GM12878 (cell line): Measurements from ENCODE around the gene PSTPIP2. TPM values are rescaled to one million over a fixed set of nuclear protein-coding genes. Genes with fewer than 3 reads are reported as not detected.

Experiments
- ATAC-seq: fragments of 200-7000 bp; cut with Tn5 transposase; 3 replicates; pipeline ENCODE4 v1.9.1; 2020; ENCODE audit warnings: mild to moderate bottlenecking, moderate library complexity
- BruUV-seq: library from RNA; stranded (reverse); fragments of 400-500 nt; replicated peaks from 2 replicates; lab custom pipeline; 2021; lab: Mats Ljungman, UMichigan
- CTCF ChIA-PET: fragments of 300-600 bp; sonication (Branson Sonifier 250); formaldehyde crosslinking; extraction: SDS; loops from one replicate; lab custom pipeline; 2021; ENCODE audit warnings: inconsistent platforms; lab: Yijun Ruan, JAX
- POLR2A ChIA-PET: fragments of 350-600 bp; formaldehyde crosslinking; extraction: SDS; loops from one replicate; lab custom pipeline; 2021; ENCODE audit warnings: inconsistent platforms; lab: Charles Lee
- RAD21 ChIA-PET: fragments of 300-600 bp; sonication (Branson Sonifier 250); formaldehyde crosslinking; loops from one replicate; lab custom pipeline; 2023; ENCODE audit warnings: antibody characterized with exemption; ENCODE audit not compliant: unreplicated experiment; lab: Charles Lee
- SMC1A ChIA-PET: fragments of 300-600 bp; sonication (Branson Sonifier 250); formaldehyde crosslinking; loops from one replicate; lab custom pipeline; 2023; ENCODE audit not compliant: unreplicated experiment, uncharacterized antibody; lab: Charles Lee
- DNase-seq: peaks from one replicate; pipeline ENCODE4 v3.0.0-alpha.2; 2011; ENCODE audit warnings: low read depth, low spot score
- FAIRE-seq: peaks from 3 replicates; lab custom pipeline; 2011; peaks lifted over from hg19 to GRCh38; lab: Jason Lieb, UNC
- H2AFZ ChIP-seq: 2 replicates; pipeline ENCODE4 v1.6.0; 2011; ENCODE audit warnings: low read depth, low read length, control low read depth; ENCODE audit not compliant: control insufficient read depth
- H3K27ac ChIP-seq: 2 replicates; pipeline ENCODE4 v1.5.1; 2011; ENCODE audit warnings: control low read depth; ENCODE audit not compliant: control insufficient read depth, insufficient read depth
- H3K27me3 ChIP-seq, 2 experiments: replicated peaks in 1 of 2; 2 replicates each; pipeline versions ENCODE4 v1.6.0 to v1.6.1; 2011; ENCODE audit warnings: low read length in 1 of 2; ENCODE audit not compliant: control insufficient read depth in 2 of 2, insufficient read depth in 2 of 2
- H3K36me3 ChIP-seq, 2 experiments: 2 replicates each; pipeline ENCODE4 v1.5.1; 2011; ENCODE audit warnings: low read length in 1 of 2; ENCODE audit not compliant: control insufficient read depth in 2 of 2, insufficient read depth in 2 of 2
- H3K4me1 ChIP-seq: 2 replicates; pipeline ENCODE4 v1.6.1; 2011; ENCODE audit warnings: mild to moderate bottlenecking, low read length, moderate library complexity, mixed read lengths; ENCODE audit not compliant: control insufficient read depth, insufficient read depth
- H3K4me2 ChIP-seq: 2 replicates; pipeline ENCODE4 v1.6.0; 2011; ENCODE audit warnings: control low read depth; ENCODE audit not compliant: control insufficient read depth, insufficient read depth
- H3K4me3 ChIP-seq: fragments of 200-600 bp; sonication (generic); 2 replicates; pipeline ENCODE4 v1.5.1; 2016
- H3K79me2 ChIP-seq: 2 replicates; pipeline ENCODE4 v1.6.0; 2011; ENCODE audit warnings: low read length; ENCODE audit not compliant: control insufficient read depth, insufficient read depth
- H3K9ac ChIP-seq: 2 replicates; pipeline ENCODE4 v1.8.0; 2011; ENCODE audit warnings: low read length, control low read depth, mixed read lengths; ENCODE audit not compliant: control insufficient read depth, insufficient read depth
- H3K9me3 ChIP-seq: replicated peaks from 3 replicates; pipeline ENCODE4 v1.5.1; 2011; ENCODE audit warnings: mild to moderate bottlenecking, low read length; ENCODE audit not compliant: control insufficient read depth, insufficient read depth
- H4K20me1 ChIP-seq: 2 replicates; pipeline ENCODE4 v1.6.0; 2011; ENCODE audit not compliant: control insufficient read depth, insufficient read depth
- JUNB ChIP-seq: IDR thresholded peaks from 2 replicates; pipeline ENCODE4 v1.6.1; 2016; ENCODE audit warnings: antibody characterized with exemption, mild to moderate bottlenecking
- JUND ChIP-seq: IDR thresholded peaks from 2 replicates; pipeline ENCODE4 v1.6.1; 2012; ENCODE audit warnings: low read depth, mild to moderate bottlenecking, low read length, improper control_type of control experiment, moderate library complexity
- RB1 ChIP-seq: fragments of 450-650 bp; formaldehyde crosslinking; IDR thresholded peaks from 2 replicates; pipeline ENCODE4 v1.6.1; 2017; ENCODE audit warnings: mild to moderate bottlenecking, borderline replicate concordance
- RUNX3 ChIP-seq: IDR thresholded peaks from 2 replicates; pipeline ENCODE4 v1.6.1; 2012; ENCODE audit warnings: low read length, inconsistent platforms
- SPI1 ChIP-seq: IDR thresholded peaks from 2 replicates; pipeline ENCODE4 v1.6.1; 2011; ENCODE audit warnings: low read depth, mild to moderate bottlenecking, low read length, moderate library complexity, borderline replicate concordance; ENCODE audit not compliant: insufficient read depth
- TBL1XR1 ChIP-seq: IDR thresholded peaks from 2 replicates; pipeline ENCODE4 v1.6.1; 2012; ENCODE audit warnings: low read depth, low read length, improper control_type of control experiment
- WGBS: methylation state at CpG from one replicate; pipeline ENCODE4 v1.1.6; 2016; ENCODE audit warnings: low lambda C conversion rate; ENCODE audit not compliant: insufficient replicate concordance, insufficient coverage; ENCODE audit errors: missing lambda C conversion rate; 5-methylcytosine and 5-hydroxymethylcytosine counted together
- in situ Hi-C: fragments of 300-500 bp; cut with MboI; formaldehyde crosslinking; loops from 9 replicates; pipeline ENCODE4 v1.14.3; 2018; ENCODE audit warnings: mixed read lengths
- intact Hi-C: fragments of 100-400 bp; cut with micrococcal nuclease; formaldehyde crosslinking; loops from one replicate; pipeline ENCODE4 v1.14.2; 2022; ENCODE audit not compliant: unreplicated experiment
- polyA plus RNA-seq, 11 experiments: library from polyadenylated mRNA; depleted of rRNA in 4 of 11; unstranded in 6 of 11; stranded (reverse) in 5 of 11; fragments of >200 nt; fragmentation: Nextera tagmentation in 4 of 11; fragmentation: Illumina TruSeq in 1 of 11; extraction: Ambion mirVana in 4 of 11; extraction: Trizol in 1 of 11; gene quantifications; 1 replicate in 1 of 11; 2 replicates in 10 of 11; pipeline versions ENCODE4 v1.2.1 to v1.2.3, GENCODE V29; 2011 to 2016; ENCODE audit warnings: inconsistent platforms in 2 of 11, missing spikeins in 2 of 11, low read depth in 1 of 11
- total RNA-seq, 4 experiments: library from RNA; depleted of rRNA in 3 of 4; stranded (reverse); fragments of >200 nt in 3 of 4; fragmentation: Illumina TruSeq in 1 of 4; extraction: Trizol in 1 of 4; gene quantifications; 2 replicates each; pipeline versions ENCODE4 v1.2.1 to v1.2.3, GENCODE V29; 2013 to 2021
- TF ChIP-seq, protein P1 (sequence below): fragments of 450-650 bp; formaldehyde crosslinking; IDR thresholded peaks from 2 replicates; pipeline ENCODE4 v1.5.0; 2022; ENCODE audit warnings: mild to moderate bottlenecking, missing genetic modification characterization
- TF ChIP-seq, protein P2 (sequence below): fragments of 150-350 bp; IDR thresholded peaks from 2 replicates; pipeline ENCODE4 v1.6.1; 2016; ENCODE audit warnings: low read depth, low read length
- TF ChIP-seq, protein P3 (sequence below): IDR thresholded peaks from 2 replicates; pipeline ENCODE4 v1.6.1; 2012; ENCODE audit warnings: low read length, inconsistent platforms
- TF ChIP-seq, protein P4 (sequence below): fragments of 150-350 bp; IDR thresholded peaks from 2 replicates; pipeline ENCODE4 v1.6.1; 2014; ENCODE audit warnings: mild to moderate bottlenecking, low read depth, low read length

The PSTPIP2 gene
- total and polyA plus RNA-seq, 10 of the 15 experiments (the other 5 are each of a cell fraction or from before 2014, with no cell fraction given), result 0.69 to 38.4 (median 24.7) TPM

DNA sequence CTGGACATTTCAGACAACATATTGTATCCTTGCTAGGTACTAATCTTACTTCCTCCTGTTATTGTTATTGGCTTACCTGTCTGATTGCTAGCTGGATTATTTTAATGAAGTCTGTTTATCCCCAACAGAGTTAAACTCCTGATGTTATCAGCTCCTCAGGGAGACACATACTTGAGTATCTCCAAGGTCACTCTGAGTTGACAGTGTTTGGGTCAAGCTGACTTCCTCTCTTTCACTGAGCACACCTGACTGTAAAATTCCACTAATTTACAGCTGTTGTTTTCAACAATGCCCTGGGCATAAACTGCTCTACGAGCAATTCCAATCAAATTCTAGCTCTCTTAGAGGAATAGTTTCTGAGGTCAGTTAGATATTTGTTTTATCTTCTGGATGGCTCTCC, 41.7 kb upstream of the PSTPIP2 start:
- DNase-seq, result no peak
- no peaks in the 10 kb centered on the region; the same call in 2 of the 3 replicates for H3K9me3 ChIP-seq
- ChIA-PET SMC1A (interaction anchor here (0.6 to 0.9 kb wide), 2 partner anchors 11 to 16 kb away, joined by 3 to 4 read pairs; no protein-coding TSS in a partner anchor), CTCF (interaction anchor here (0.5 to 1.6 kb wide), 3 partner anchors 20 to 59 kb away, joined by 3 to 5 read pairs (median 4); a partner anchor contains a TSS), POLR2A (no interaction called here), RAD21 (no interaction called here)
- no peak overlapping the region for H3K4me3 ChIP-seq
- H3K79me2 ChIP-seq, result no peaks in the 10 kb centered on the region
- ATAC-seq, result no peak
- no peak for FAIRE-seq
- no peaks in the 10 kb centered on the region for H4K20me1 ChIP-seq
- H3K27me3 ChIP-seq, result no peaks in the 10 kb centered on the region
- peaks cover 0 to 9% of the 10 kb centered on the region in 2 experiments; a peak in 1 of 4 replicates for H3K36me3 ChIP-seq
- in situ Hi-C loops, result no loop called here
- H3K4me2 ChIP-seq, result no peak overlapping the region
- H3K9ac ChIP-seq, result no peak overlapping the region
- no peak overlapping the region for H2AFZ ChIP-seq
- BruUV-seq, result no TSS peak
- intact Hi-C loops, result no loop called here
- WGBS, result 100% methylated on average over 1 of the region's 1 CpG
- no peak overlapping the region for H3K27ac ChIP-seq
- H3K4me1 ChIP-seq, result no peaks in the 10 kb centered on the region
- no peak for TF ChIP-seq TBL1XR1
- TF ChIP-seq, protein P1, sequence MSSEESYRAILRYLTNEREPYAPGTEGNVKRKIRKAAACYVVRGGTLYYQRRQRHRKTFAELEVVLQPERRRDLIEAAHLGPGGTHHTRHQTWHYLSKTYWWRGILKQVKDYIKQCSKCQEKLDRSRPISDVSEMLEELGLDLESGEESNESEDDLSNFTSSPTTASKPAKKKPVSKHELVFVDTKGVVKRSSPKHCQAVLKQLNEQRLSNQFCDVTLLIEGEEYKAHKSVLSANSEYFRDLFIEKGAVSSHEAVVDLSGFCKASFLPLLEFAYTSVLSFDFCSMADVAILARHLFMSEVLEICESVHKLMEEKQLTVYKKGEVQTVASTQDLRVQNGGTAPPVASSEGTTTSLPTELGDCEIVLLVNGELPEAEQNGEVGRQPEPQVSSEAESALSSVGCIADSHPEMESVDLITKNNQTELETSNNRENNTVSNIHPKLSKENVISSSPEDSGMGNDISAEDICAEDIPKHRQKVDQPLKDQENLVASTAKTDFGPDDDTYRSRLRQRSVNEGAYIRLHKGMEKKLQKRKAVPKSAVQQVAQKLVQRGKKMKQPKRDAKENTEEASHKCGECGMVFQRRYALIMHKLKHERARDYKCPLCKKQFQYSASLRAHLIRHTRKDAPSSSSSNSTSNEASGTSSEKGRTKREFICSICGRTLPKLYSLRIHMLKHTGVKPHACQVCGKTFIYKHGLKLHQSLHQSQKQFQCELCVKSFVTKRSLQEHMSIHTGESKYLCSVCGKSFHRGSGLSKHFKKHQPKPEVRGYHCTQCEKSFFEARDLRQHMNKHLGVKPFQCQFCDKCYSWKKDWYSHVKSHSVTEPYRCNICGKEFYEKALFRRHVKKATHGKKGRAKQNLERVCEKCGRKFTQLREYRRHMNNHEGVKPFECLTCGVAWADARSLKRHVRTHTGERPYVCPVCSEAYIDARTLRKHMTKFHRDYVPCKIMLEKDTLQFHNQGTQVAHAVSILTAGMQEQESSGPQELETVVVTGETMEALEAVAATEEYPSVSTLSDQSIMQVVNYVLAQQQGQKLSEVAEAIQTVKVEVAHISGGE (CRISPR knock-in tag), result no peak
- TF ChIP-seq, protein P2, sequence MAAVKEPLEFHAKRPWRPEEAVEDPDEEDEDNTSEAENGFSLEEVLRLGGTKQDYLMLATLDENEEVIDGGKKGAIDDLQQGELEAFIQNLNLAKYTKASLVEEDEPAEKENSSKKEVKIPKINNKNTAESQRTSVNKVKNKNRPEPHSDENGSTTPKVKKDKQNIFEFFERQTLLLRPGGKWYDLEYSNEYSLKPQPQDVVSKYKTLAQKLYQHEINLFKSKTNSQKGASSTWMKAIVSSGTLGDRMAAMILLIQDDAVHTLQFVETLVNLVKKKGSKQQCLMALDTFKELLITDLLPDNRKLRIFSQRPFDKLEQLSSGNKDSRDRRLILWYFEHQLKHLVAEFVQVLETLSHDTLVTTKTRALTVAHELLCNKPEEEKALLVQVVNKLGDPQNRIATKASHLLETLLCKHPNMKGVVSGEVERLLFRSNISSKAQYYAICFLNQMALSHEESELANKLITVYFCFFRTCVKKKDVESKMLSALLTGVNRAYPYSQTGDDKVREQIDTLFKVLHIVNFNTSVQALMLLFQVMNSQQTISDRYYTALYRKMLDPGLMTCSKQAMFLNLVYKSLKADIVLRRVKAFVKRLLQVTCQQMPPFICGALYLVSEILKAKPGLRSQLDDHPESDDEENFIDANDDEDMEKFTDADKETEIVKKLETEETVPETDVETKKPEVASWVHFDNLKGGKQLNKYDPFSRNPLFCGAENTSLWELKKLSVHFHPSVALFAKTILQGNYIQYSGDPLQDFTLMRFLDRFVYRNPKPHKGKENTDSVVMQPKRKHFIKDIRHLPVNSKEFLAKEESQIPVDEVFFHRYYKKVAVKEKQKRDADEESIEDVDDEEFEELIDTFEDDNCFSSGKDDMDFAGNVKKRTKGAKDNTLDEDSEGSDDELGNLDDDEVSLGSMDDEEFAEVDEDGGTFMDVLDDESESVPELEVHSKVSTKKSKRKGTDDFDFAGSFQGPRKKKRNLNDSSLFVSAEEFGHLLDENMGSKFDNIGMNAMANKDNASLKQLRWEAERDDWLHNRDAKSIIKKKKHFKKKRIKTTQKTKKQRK, result no peak
- TF ChIP-seq, protein P3, sequence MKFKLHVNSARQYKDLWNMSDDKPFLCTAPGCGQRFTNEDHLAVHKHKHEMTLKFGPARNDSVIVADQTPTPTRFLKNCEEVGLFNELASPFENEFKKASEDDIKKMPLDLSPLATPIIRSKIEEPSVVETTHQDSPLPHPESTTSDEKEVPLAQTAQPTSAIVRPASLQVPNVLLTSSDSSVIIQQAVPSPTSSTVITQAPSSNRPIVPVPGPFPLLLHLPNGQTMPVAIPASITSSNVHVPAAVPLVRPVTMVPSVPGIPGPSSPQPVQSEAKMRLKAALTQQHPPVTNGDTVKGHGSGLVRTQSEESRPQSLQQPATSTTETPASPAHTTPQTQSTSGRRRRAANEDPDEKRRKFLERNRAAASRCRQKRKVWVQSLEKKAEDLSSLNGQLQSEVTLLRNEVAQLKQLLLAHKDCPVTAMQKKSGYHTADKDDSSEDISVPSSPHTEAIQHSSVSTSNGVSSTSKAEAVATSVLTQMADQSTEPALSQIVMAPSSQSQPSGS, result no peak
- no peak for TF ChIP-seq SPI1
- TF ChIP-seq, protein P4, sequence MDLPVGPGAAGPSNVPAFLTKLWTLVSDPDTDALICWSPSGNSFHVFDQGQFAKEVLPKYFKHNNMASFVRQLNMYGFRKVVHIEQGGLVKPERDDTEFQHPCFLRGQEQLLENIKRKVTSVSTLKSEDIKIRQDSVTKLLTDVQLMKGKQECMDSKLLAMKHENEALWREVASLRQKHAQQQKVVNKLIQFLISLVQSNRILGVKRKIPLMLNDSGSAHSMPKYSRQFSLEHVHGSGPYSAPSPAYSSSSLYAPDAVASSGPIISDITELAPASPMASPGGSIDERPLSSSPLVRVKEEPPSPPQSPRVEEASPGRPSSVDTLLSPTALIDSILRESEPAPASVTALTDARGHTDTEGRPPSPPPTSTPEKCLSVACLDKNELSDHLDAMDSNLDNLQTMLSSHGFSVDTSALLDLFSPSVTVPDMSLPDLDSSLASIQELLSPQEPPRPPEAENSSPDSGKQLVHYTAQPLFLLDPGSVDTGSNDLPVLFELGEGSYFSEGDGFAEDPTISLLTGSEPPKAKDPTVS, result no peak
- no peak for TF ChIP-seq JUND
- TF ChIP-seq RB1, result no peak
- TF ChIP-seq JUNB, result no peak
- TF ChIP-seq RUNX3, result no peak
